Neutrophil (primary cell): ENCODE data around the gene C2orf80.

ENCODE experiments used
- H3K27ac ChIP-seq: fragments of 200-600 bp; sonication (generic); 2 replicates; pipeline ENCODE4 v1.5.1; 2016; ENCODE audit warnings: mild to moderate bottlenecking, moderate library complexity
- H3K27me3 ChIP-seq: fragments of 200-600 bp; sonication (generic); 2 replicates; pipeline ENCODE4 v1.6.0; 2016; ENCODE audit warnings: mild to moderate bottlenecking
- H3K36me3 ChIP-seq: fragments of 200-600 bp; sonication (generic); 2 replicates; pipeline ENCODE4 v1.5.1; 2017
- H3K4me1 ChIP-seq, 2 experiments: fragments of 200-600 bp in 1 of 2; sonication (generic) in 1 of 2; 1 replicate in 1 of 2; 2 replicates in 1 of 2; pipeline versions ENCODE4 v1.5.1 to v1.6.1; 2013 to 2016; ENCODE audit warnings: low read depth in 1 of 2, low read length in 1 of 2, mild to moderate bottlenecking in 1 of 2, moderate library complexity in 1 of 2; ENCODE audit not compliant: control insufficient read depth in 1 of 2, insufficient read depth in 1 of 2
- H3K4me3 ChIP-seq, 2 experiments: fragments of 200-600 bp in 1 of 2; sonication (generic) in 1 of 2; 1 replicate in 1 of 2; 2 replicates in 1 of 2; pipeline ENCODE4 v1.5.1; 2013 to 2016; ENCODE audit warnings: low read depth in 1 of 2, low read length in 1 of 2, mild to moderate bottlenecking in 1 of 2, moderate library complexity in 1 of 2
- H3K9me3 ChIP-seq: fragments of 200-600 bp; sonication (generic); 2 replicates; pipeline ENCODE4 v1.5.1; 2016
- CTCF ChIP-seq: fragments of 200-600 bp; sonication (generic); IDR thresholded peaks from 2 replicates; pipeline ENCODE4 v1.5.1; 2016; ENCODE audit warnings: antibody characterized with exemption

The C2orf80 gene

GRCh38 chr2:208134928-208135586, 54.8 kb downstream of the C2orf80 start:
- Histone ChIP-seq H3K36me3 (no peaks in the 10 kb centered on the region), H3K27ac (no peak overlapping the region), H3K4me3 (no peak overlapping the region), H3K27me3 (no peaks in the 10 kb centered on the region), H3K4me1 (peaks cover 15 to 16% of the 10 kb centered on the region in 2 experiments), H3K9me3 (no peaks in the 10 kb centered on the region)
- no peak for TF ChIP-seq CTCF

GRCh38 chr2:208130712-208131110, 59.1 kb downstream of the C2orf80 start:
- no peaks in the 10 kb centered on the region for H3K36me3 ChIP-seq
- H3K27me3 ChIP-seq = peaks cover 3% of the 10 kb centered on the region
- no peak overlapping the region for H3K4me3 ChIP-seq
- no peak overlapping the region for H3K27ac ChIP-seq
- no peak for TF ChIP-seq CTCF
- peaks cover 14 to 15% of the 10 kb centered on the region in 2 experiments for H3K4me1 ChIP-seq
- H3K9me3 ChIP-seq = no peaks in the 10 kb centered on the region

- Histone ChIP-seq H3K4me1 (peaks cover 7 to 8% of the 10 kb centered on the region in 2 experiments), H3K36me3 (no peaks in the 10 kb centered on the region), H3K4me3 (no peak within 1 kb of the TSS), H3K27me3 (peaks cover 10% of the 10 kb centered on the region), H3K27ac (no peak within 1 kb of the TSS), H3K9me3 (no peaks in the 10 kb centered on the region)
- no peak for TF ChIP-seq CTCF
Observed at GRCh38 chr2:208129744-208130711, 59.8 kb downstream of the C2orf80 start, which contains the start of gene CRYGC. CRYGC (minus strand) TSS chr2:208129828; CDS start chr2:208129792, 36 bp downstream.

- Histone ChIP-seq H3K4me3 (no peak overlapping the region), H3K27ac (no peak overlapping the region), H3K36me3 (no peaks in the 10 kb centered on the region), H3K4me1 (peaks cover 7 to 12% of the 10 kb centered on the region in 2 experiments), H3K27me3 (peaks cover 27% of the 10 kb centered on the region), H3K9me3 (no peaks in the 10 kb centered on the region)
- TF ChIP-seq CTCF = no peak
Observed at GRCh38 chr2:208128136-208128535, 61.7 kb downstream of the C2orf80 start.

GRCh38 chr2:208127090-208127489, 62.7 kb downstream of the C2orf80 start:
- H3K36me3 ChIP-seq = no peaks in the 10 kb centered on the region
- H3K27me3 ChIP-seq = peaks cover 27% of the 10 kb centered on the region
- H3K4me1 ChIP-seq = peaks cover 7 to 12% of the 10 kb centered on the region in 2 experiments
- no peak overlapping the region for H3K4me3 ChIP-seq
- H3K9me3 ChIP-seq = no peaks in the 10 kb centered on the region
- no peak overlapping the region for H3K27ac ChIP-seq
- no peak for TF ChIP-seq CTCF
